SJSA1 (cell line): ENCODE measurements around the gene MAGEB18. TPM values are rescaled to one million over a fixed set of nuclear protein-coding genes. Genes with fewer than 3 reads are reported as not detected.

Experiments used
- DNase-seq, 2 experiments: peaks; one replicate each; pipeline ENCODE4 v3.0.0-alpha.2; 2015 to 2020; ENCODE audit warnings: low spot score in 2 of 2, low read depth in 1 of 2
- H3K27ac ChIP-seq: fragments of 250-450 bp; sonication (Bioruptor Pico); 2 replicates; pipeline ENCODE4 v1.5.1; 2020; ENCODE audit warnings: mild to moderate bottlenecking, moderate library complexity
- H3K27me3 ChIP-seq: fragments of 250-450 bp; sonication (Bioruptor Pico); replicated peaks from 2 replicates; pipeline ENCODE4 v1.5.1; 2020; ENCODE audit warnings: mild to moderate bottlenecking, moderate library complexity
- H3K36me3 ChIP-seq: fragments of 250-450 bp; sonication (Bioruptor Pico); 2 replicates; pipeline ENCODE4 v1.5.1; 2020; ENCODE audit warnings: mild to moderate bottlenecking
- H3K4me1 ChIP-seq: fragments of 250-450 bp; sonication (Bioruptor Pico); replicated peaks from 2 replicates; pipeline ENCODE4 v1.6.1; 2021; ENCODE audit warnings: mild to moderate bottlenecking
- H3K4me3 ChIP-seq: fragments of 250-450 bp; sonication (Bioruptor Pico); 2 replicates; pipeline ENCODE4 v1.5.1; 2020; ENCODE audit warnings: mild to moderate bottlenecking
- H3K9me3 ChIP-seq: fragments of 250-450 bp; sonication (Bioruptor Pico); replicated peaks from 2 replicates; pipeline ENCODE4 v1.5.1; 2020; ENCODE audit warnings: mild to moderate bottlenecking
- total RNA-seq: library from RNA; depleted of rRNA; stranded (reverse); fragments of >200 nt; shearing (Covaris generic); gene quantifications from 2 replicates; pipeline ENCODE4 v1.2.3, GENCODE V29; 2014; rRNA removed

Gene MAGEB18
- total RNA-seq, result not detected in 2 replicates

DNA sequence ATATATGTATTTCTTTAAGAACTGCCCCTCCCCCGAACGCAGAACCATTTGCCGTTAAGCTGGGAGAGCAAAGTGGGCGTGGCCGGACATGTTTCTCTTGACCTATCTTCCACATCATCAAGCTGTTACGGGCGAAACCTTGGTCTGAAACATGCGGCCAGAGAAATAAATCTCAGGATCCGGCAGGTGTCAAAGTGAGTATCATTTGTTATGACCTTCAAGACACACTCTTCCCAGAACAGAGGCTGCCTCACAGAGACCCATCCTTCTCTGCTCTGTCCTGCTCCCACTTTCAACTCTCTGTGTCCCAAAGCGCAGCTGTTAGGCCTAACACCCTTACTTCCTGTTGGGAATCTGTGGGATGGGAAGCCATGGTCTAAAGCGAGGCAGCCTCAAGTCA lies at the start of gene MAGEB18:
Gene MAGEB18 (plus strand): TSS at position 70 of the 400 bp plus-strand sequence. CDS start 643 bp downstream, outside the sequence.
- Histone ChIP-seq H3K4me1 (no peaks in the 10 kb centered on the region), H3K9me3 (no peaks in the 10 kb centered on the region), H3K36me3 (no peaks in the 10 kb centered on the region), H3K27me3 (no peaks in the 10 kb centered on the region), H3K27ac (no peak within 1 kb of the TSS), H3K4me3 (no peak within 1 kb of the TSS)
- DNase-seq, result no peak

DNA sequence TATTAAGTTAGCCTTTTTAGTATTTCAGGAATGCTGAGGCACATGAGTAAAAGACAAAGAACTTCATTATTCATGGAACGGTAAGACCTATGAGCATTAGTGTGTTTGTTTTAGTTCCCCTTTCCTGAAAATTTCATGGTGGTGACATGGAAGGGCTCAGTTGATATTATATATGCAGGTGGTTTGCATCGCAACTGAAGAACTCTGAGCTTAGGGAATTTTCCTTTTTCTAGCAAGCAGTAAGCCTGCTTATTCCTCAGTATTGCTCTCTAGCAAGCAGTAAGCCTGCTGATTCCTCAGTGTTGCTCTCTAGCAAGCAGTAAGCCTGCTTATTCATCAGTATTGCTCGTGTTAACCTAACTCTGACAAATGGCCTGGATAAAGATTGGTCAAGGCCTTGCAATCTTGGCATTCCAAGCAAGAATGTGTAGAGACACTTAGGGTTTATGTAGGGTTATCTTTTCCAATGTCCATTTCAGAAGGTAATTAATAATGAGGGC lies 37.7 kb upstream of the MAGEB18 start:
- no peaks in the 10 kb centered on the region for H3K27me3 ChIP-seq
- H3K4me3 ChIP-seq, result no peak overlapping the region
- H3K36me3 ChIP-seq, result no peaks in the 10 kb centered on the region
- no peaks in the 10 kb centered on the region for H3K4me1 ChIP-seq
- no peak for DNase-seq
- H3K27ac ChIP-seq, result no peak overlapping the region
- H3K9me3 ChIP-seq, result no peaks in the 10 kb centered on the region

DNA sequence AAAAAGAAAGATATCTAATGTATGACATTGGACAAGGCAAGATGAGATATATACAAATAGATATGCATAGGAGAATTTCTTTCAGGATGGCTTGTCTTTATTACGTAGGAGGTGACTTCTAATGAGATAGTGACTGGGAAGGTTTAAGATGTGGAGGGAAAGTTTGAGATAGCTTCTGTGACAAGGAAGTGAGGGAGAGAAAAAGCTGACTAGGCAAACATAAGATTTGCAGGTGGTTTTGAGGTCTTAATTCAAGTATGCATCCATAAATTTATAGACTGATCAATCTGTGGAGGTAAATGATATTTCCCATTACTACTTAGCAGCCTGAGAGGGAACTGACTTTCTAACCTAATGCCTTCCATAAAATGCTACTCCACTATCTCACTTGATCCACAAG lies 29.0 kb upstream of the MAGEB18 start:
- Histone ChIP-seq H3K27me3 (no peaks in the 10 kb centered on the region), H3K27ac (no peak overlapping the region), H3K4me1 (no peaks in the 10 kb centered on the region), H3K36me3 (no peaks in the 10 kb centered on the region), H3K4me3 (no peak overlapping the region), H3K9me3 (no peaks in the 10 kb centered on the region)
- no peak for DNase-seq

DNA sequence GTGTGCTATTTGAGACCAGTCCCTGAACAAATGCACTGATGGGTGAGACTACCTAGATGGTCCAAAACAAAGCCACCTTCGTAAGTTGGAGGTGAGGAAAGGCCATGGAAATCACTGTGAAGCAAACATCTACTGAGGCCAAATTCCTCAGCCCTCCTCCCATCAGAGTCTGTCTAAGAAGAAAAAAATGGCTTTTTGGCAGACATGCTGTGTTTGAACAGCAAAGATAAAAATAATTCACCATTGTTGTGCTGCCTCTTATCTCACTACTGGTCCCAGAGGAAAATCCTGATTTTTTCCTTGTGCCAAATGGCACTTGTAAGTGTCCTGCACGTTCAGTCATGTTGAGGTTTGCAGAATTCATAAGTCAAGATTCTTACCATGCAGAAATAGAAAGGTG lies 7.9 kb downstream of the MAGEB18 start:
- Histone ChIP-seq H3K27ac (no peak overlapping the region), H3K27me3 (no peaks in the 10 kb centered on the region), H3K36me3 (no peaks in the 10 kb centered on the region), H3K9me3 (no peaks in the 10 kb centered on the region), H3K4me1 (no peaks in the 10 kb centered on the region), H3K4me3 (no peak overlapping the region)
- no peak for DNase-seq

DNA sequence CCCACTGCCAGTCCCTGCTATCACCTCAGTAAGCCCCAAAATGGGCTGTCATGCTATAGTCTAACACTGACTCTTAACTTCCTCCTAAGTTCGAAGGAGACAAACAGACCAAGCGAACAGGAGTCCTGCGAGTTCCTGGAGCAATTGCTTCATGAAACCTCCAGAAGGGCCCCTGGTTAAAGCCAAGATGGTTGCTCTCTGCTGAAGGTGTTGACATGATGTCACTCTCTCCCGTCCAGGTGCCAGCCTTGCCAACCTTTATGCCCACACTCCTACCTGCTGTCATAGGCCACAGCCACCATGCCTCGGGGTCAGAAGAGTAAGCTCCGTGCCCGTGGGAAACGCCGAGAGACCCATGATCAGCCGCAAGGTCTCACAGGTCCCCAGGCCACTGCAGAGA lies 22.2 kb downstream of the MAGEB18 start, which contains the start of gene MAGEB6B:
Gene MAGEB6B (plus strand): TSS at position 301 of the 400 bp plus-strand sequence. CDS start 0 bp downstream, at position 301.
- Histone ChIP-seq H3K27ac (no peak within 1 kb of the TSS), H3K9me3 (no peaks in the 10 kb centered on the region), H3K4me1 (no peaks in the 10 kb centered on the region), H3K27me3 (no peaks in the 10 kb centered on the region), H3K36me3 (no peaks in the 10 kb centered on the region), H3K4me3 (no peak within 1 kb of the TSS)
- no peak for DNase-seq

Other genes with a start within 250 kb of the MAGEB18 start
- gene MAGEB6B, start 22.3 kb downstream of the MAGEB18 start, total RNA-seq, result not detected in 2 replicates
- gene MAGEB6, start 54.1 kb downstream of the MAGEB18 start, total RNA-seq, result not detected in 2 replicates
- not detected in 2 replicates for gene MAGEB5, start 77.8 kb downstream of the MAGEB18 start, total RNA-seq